Hematopoietic multipotent progenitor cell treated with erythropoietin and hydrocortisone succinate and interleukin-3 and kit ligand, for 15 days (in vitro differentiated cells): Measurements from ENCODE around the gene MNDA.

Source experiments
- DNase-seq: peaks from one replicate; pipeline ENCODE4 v3.0.0-alpha.2; 2015; ENCODE audit warnings: low spot score

The MNDA gene

GRCh38 chr1:158830904-158831507 is at the start of gene MNDA:
TSS of gene MNDA (plus strand) at chr1:158831351. CDS start at chr1:158842154, 10,803 bp downstream.
- DNase-seq: no peak

GRCh38 chr1:158793604-158794003 is 37.5 kb upstream of the MNDA start:
- DNase-seq: peak; percentile 35

- DNase-seq: no peak
Measured at GRCh38 chr1:158794247-158794646, 36.9 kb upstream of the MNDA start.

- DNase-seq: no peak
Measured at GRCh38 chr1:158798531-158798930, 32.6 kb upstream of the MNDA start.

GRCh38 chr1:158799689-158800088 is 31.5 kb upstream of the MNDA start:
- peak; percentile 56 for DNase-seq

GRCh38 chr1:158800526-158800925 is 30.6 kb upstream of the MNDA start:
- DNase-seq: no peak

GRCh38 chr1:158801396-158801795 is 29.8 kb upstream of the MNDA start:
- no peak for DNase-seq

- no peak for DNase-seq
Measured at GRCh38 chr1:158803678-158804077, 27.5 kb upstream of the MNDA start.

- DNase-seq: no peak
Measured at GRCh38 chr1:158806916-158807536, 24.1 kb upstream of the MNDA start.

- no peak for DNase-seq
Measured at GRCh38 chr1:158809256-158809655, 21.9 kb upstream of the MNDA start.

GRCh38 chr1:158809862-158810261 is 21.3 kb upstream of the MNDA start:
- no peak for DNase-seq

GRCh38 chr1:158810311-158810710 is 20.8 kb upstream of the MNDA start:
- no peak for DNase-seq

- no peak for DNase-seq
Measured at GRCh38 chr1:158812336-158812735, 18.8 kb upstream of the MNDA start.

- no peak for DNase-seq
Measured at GRCh38 chr1:158813164-158813563, 18.0 kb upstream of the MNDA start.

- DNase-seq: no peak
Measured at GRCh38 chr1:158814970-158815369, 16.2 kb upstream of the MNDA start.

GRCh38 chr1:158818560-158818959 is 12.6 kb upstream of the MNDA start:
- DNase-seq: no peak

GRCh38 chr1:158818975-158819431 is 12.1 kb upstream of the MNDA start:
- DNase-seq: no peak

- DNase-seq: peak; percentile 56
Measured at GRCh38 chr1:158819461-158820443, 11.4 kb upstream of the MNDA start.

- DNase-seq: no peak
Measured at GRCh38 chr1:158821723-158822122, 9.4 kb upstream of the MNDA start.

- DNase-seq: no peak
Measured at GRCh38 chr1:158830074-158830677, 975 bp upstream of the MNDA start.

GRCh38 chr1:158833264-158833663 is 2.1 kb downstream of the MNDA start:
- DNase-seq: no peak

- DNase-seq: no peak
Measured at GRCh38 chr1:158836038-158836437, 4.9 kb downstream of the MNDA start.
